ENCODE results near the gene ARHGAP25.

ARHGAP25 gene

GRCh38 chr2:68736086-68736485, 1.5 kb downstream of the ARHGAP25 start:
- TF ChIP-seq POLR2AphosphoS5 (IDR thresholded peaks at IDR 0.05; ENCODE audit: borderline replicate concordance, low read depth, low read length), result no peak
- no peak for TF ChIP-seq FOXP2 (optimal IDR thresholded peaks at IDR 0.05; ENCODE audit: control extremely low read depth, extremely low read length, insufficient read depth)
- no peak for TF ChIP-seq EZH2 (IDR thresholded peaks at IDR 0.05)
- Histone ChIP-seq H3K36me3 (ENCODE audit: insufficient read depth, low read length) (no peaks in the 10 kb centered on the region), H3K4me3 (no peak overlapping the region), H3K9me3 (ENCODE audit: low read depth, low read length) (no peaks in the 10 kb centered on the region), H3K27ac (no peak overlapping the region), H3K9ac (ENCODE audit: insufficient read length) (no peak overlapping the region)
- no peak for DNase-seq (ENCODE audit: low read depth, low spot score)

GRCh38 chr2:68737711-68738110, 3.1 kb downstream of the ARHGAP25 start:
- Histone ChIP-seq H3K9ac (ENCODE audit: insufficient read length) (no peak overlapping the region), H3K9me3 (ENCODE audit: low read depth, low read length) (no peaks in the 10 kb centered on the region), H3K27ac (no peak overlapping the region)

DNA sequence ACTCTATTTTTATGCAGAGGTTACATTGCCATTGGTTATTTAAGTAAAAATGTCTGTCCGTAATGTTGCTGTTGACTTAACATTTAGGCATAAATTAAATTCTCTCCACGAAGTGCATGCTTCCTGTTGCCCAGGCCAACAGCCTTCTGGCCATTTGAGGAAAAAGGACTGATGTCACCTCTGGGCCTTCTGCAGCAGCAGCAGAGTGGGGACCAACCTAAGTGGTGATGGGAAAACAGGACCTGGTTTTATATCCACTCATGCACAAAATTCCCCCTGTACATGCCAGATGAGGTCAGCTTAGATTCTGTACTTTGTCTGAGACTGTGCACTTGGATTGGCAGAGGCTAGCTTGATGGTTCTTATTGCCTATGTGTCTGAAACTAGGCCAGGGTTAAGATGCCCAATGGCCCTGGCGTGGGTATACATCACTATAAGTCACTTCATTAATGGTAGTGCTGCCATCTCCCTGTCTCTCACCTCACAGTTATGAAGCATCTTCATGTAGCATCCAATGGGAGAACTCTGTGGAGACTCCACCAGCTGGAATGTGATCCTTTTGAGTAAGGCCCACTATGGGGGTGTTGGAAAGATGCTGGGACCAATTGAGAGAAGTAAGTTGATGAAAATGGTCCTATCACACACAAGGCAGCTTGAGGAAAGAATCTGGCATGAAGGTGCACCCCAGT, 4.4 kb downstream of the ARHGAP25 start:
- no peak overlapping the region for H3K4me3 ChIP-seq
- no peaks in the 10 kb centered on the region for H3K36me3 ChIP-seq (ENCODE audit: insufficient read depth, low read length)
- no peak overlapping the region for H3K27ac ChIP-seq
- TF ChIP-seq POLR2AphosphoS5 (IDR thresholded peaks at IDR 0.05; ENCODE audit: borderline replicate concordance, low read depth, low read length), result no peak
- TF ChIP-seq FOXP2 (optimal IDR thresholded peaks at IDR 0.05; ENCODE audit: control extremely low read depth, extremely low read length, insufficient read depth), result no peak
- H3K9ac ChIP-seq (ENCODE audit: insufficient read length), result no peak overlapping the region
- no peak for DNase-seq (ENCODE audit: low read depth, low spot score)
- H3K9me3 ChIP-seq (ENCODE audit: low read depth, low read length), result no peaks in the 10 kb centered on the region

More at GRCh38 chr2:68737711-68738110, 3.1 kb downstream of the ARHGAP25 start:
- no peaks in the 10 kb centered on the region for H3K36me3 ChIP-seq (ENCODE audit: insufficient read depth, low read length)
- TF ChIP-seq FOXP2 (optimal IDR thresholded peaks at IDR 0.05; ENCODE audit: control extremely low read depth, extremely low read length, insufficient read depth), result no peak
- TF ChIP-seq POLR2AphosphoS5 (IDR thresholded peaks at IDR 0.05; ENCODE audit: borderline replicate concordance, low read depth, low read length), result no peak
- no peak overlapping the region for H3K4me3 ChIP-seq
- no peak for DNase-seq (ENCODE audit: low read depth, low spot score)

- TF ChIP-seq POLR2AphosphoS5 (IDR thresholded peaks at IDR 0.05; ENCODE audit: borderline replicate concordance, low read depth, low read length) (no peak), EZH2 (IDR thresholded peaks at IDR 0.05) (no peak), FOXP2 (optimal IDR thresholded peaks at IDR 0.05; ENCODE audit: control extremely low read depth, extremely low read length, insufficient read depth) (no peak)
- Histone ChIP-seq H3K36me3 (ENCODE audit: insufficient read depth, low read length) (no peaks in the 10 kb centered on the region), H3K9ac (ENCODE audit: insufficient read length) (no peak overlapping the region), H3K27ac (no peak overlapping the region), H3K4me3 (no peak overlapping the region), H3K9me3 (ENCODE audit: low read depth, low read length) (no peaks in the 10 kb centered on the region)
- DNase-seq (ENCODE audit: low read depth, low spot score), result no peak
These were observed 5.2 kb downstream of the ARHGAP25 start for GRCh38 chr2:68739595-68740399.

DNA sequence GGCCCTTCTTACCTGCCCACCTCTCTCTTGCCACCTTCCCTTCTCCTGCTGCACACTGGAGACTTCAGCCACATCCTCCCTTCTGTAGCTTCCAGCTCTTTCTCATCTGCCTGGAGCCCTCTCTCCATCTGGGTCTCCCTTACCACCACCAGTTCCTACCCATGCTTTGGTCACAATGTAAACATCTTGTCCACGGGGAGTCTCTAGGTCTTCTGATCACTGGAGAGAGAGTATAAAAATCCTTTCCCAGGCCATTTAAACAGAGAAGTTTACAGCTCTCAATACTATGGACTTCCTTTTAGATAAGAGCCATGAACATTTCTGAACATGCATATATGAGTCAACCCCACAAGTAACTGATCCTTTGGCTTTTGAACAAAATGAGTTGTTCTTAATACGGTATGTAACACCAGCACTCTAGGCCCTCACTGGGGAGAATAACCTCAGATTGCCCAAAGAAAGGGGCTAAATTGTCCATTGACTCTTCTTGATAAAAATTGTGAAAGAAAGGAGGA, 5.8 kb downstream of the ARHGAP25 start:
- Histone ChIP-seq H3K4me3 (no peak overlapping the region), H3K27ac (no peak overlapping the region)
- no peak for DNase-seq (ENCODE audit: low read depth, low spot score)

DNA sequence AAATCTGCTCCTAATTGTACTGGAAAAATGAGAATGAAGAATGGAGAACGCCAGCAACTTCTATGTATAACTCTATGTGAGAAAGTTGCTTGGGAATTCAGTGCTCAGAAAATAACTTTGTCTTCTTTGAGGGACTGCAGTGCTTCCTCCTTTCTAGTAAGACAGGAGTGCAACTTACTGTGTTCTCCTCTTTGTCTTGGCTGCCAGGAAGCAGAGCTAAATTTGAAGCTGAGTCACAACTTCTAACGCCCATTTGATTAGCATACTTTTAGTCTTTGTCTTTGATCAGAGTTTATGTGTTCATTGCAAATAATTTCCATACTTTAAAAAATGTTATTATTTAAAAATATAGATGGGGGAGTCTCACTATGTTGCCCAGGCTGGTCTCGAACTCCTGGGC, 6.6 kb downstream of the ARHGAP25 start:
- no peak overlapping the region for H3K27ac ChIP-seq
- H3K4me3 ChIP-seq, result no peak overlapping the region
- TF ChIP-seq POLR2AphosphoS5 (IDR thresholded peaks at IDR 0.05; ENCODE audit: borderline replicate concordance, low read depth, low read length), result no peak
- no peak for TF ChIP-seq EZH2 (IDR thresholded peaks at IDR 0.05)
- TF ChIP-seq FOXP2 (optimal IDR thresholded peaks at IDR 0.05; ENCODE audit: control extremely low read depth, extremely low read length, insufficient read depth), result no peak
- H3K36me3 ChIP-seq (ENCODE audit: insufficient read depth, low read length), result no peaks in the 10 kb centered on the region
- H3K9me3 ChIP-seq (ENCODE audit: low read depth, low read length), result no peaks in the 10 kb centered on the region
- no peak for DNase-seq (ENCODE audit: low read depth, low spot score)
- no peak overlapping the region for H3K9ac ChIP-seq (ENCODE audit: insufficient read length)

More for the DNA sequence above, 5.8 kb downstream of the ARHGAP25 start:
- Histone ChIP-seq H3K9ac (ENCODE audit: insufficient read length) (no peak overlapping the region), H3K36me3 (ENCODE audit: insufficient read depth, low read length) (no peaks in the 10 kb centered on the region), H3K9me3 (ENCODE audit: low read depth, low read length) (no peaks in the 10 kb centered on the region)
- TF ChIP-seq POLR2AphosphoS5 (IDR thresholded peaks at IDR 0.05; ENCODE audit: borderline replicate concordance, low read depth, low read length) (no peak), FOXP2 (optimal IDR thresholded peaks at IDR 0.05; ENCODE audit: control extremely low read depth, extremely low read length, insufficient read depth) (no peak), EZH2 (IDR thresholded peaks at IDR 0.05) (no peak)

DNA sequence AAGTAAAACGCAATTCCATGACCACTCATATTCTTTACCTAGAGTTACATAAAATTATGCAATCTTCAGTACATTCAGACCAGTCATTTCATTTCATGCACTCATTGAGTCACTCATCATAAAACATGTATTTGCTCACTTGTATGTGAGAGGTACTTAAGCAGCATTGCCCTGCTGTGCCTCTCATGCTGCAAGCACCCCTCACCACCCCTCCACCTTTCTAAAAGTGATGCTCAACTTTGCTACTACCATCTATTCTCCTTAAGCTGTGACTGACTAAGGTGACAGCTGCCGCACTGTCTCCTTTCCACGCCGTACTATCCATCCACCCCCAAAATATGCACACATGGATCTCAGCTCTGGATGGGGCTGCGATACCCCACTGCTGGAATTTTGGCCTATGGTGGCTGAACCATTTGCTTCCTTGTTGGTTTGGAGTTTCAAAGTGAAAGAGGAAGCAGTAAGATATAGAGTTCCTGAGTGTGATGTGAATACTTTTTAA, 7.2 kb downstream of the ARHGAP25 start:
- TF ChIP-seq FOXP2 (optimal IDR thresholded peaks at IDR 0.05; ENCODE audit: control extremely low read depth, extremely low read length, insufficient read depth) (no peak), POLR2AphosphoS5 (IDR thresholded peaks at IDR 0.05; ENCODE audit: borderline replicate concordance, low read depth, low read length) (no peak), EZH2 (IDR thresholded peaks at IDR 0.05) (no peak)
- H3K27ac ChIP-seq, result no peak overlapping the region
- no peak overlapping the region for H3K4me3 ChIP-seq
- DNase-seq (ENCODE audit: low read depth, low spot score), result no peak
- H3K36me3 ChIP-seq (ENCODE audit: insufficient read depth, low read length), result no peaks in the 10 kb centered on the region
- no peak overlapping the region for H3K9ac ChIP-seq (ENCODE audit: insufficient read length)
- H3K9me3 ChIP-seq (ENCODE audit: low read depth, low read length), result no peaks in the 10 kb centered on the region

Data from SK-N-MC (cell line).